ENCODE results near the gene ELMO2.

The ELMO2 gene

DNA sequence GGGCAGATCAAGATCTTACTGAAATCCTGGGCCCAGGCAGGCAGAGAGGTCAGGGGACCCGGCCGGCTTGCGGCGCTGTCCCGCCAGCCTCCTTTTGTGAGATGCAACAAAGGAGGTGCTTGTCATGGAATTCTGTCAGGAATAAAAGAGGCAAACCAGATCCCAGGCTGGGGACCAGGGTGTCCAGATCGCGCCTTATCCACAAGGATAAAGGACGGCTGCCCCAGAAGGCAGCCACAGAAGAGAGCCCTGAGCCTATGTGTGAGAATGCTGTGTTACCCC is 55.5 kb downstream of the ELMO2 start:
- DNase-seq (ENCODE audit: low spot score) = no peak

DNA sequence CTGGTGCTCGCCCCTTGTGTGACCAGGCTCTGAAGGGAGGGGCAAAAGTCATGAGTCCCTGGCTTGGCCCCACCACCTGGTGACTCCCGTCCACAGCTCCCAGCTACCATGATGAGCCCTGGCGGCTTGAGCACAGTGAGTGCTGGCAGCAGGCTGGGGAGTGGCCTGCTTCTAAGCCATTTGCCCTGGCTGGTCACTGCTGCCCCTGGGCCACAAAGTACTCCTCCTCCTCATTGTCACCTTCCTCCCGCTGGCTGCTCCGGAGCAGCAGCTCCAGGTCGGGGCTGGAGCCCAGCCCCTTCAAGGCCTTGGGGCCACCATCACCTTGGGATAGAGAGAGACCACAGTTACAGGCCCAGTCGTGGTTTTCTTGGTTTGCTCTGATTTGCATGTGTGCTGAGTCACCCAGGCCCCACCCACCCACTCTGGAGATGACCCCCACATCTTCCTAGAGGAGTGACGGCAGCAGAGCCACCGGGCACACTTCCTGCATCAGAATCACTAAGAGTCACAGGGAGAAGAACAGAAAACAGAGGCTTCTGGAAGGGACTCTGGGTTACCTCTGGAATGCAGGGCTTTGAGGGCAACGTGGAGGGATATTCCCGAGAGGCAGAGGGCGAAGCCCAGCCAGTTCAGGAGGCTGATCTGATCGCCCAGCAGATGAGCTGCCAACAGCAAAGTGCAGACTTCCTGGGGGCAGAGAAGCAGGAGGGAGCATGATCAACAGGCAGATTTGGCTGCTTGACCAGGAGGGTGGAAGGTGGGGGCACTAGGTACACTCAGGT is 56.0 kb downstream of the ELMO2 start:
- no peak for DNase-seq (ENCODE audit: low spot score)

DNA sequence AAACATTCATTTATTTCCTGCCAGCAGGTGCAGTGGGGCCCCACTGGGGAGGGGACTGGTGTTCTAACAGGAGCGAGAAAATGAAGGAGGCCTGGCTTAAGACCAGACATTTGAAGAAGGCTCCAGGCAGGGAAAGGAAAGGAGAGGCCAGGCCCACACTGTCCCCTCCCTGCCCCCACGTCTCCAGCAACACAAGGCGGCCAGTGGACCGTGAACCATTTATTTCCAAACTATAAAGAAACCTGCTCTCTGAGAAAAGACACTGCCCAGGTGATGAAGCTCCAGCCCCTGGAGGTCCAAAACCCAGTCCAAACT is 56.7 kb downstream of the ELMO2 start:
- DNase-seq (ENCODE audit: low spot score) = no peak

DNA sequence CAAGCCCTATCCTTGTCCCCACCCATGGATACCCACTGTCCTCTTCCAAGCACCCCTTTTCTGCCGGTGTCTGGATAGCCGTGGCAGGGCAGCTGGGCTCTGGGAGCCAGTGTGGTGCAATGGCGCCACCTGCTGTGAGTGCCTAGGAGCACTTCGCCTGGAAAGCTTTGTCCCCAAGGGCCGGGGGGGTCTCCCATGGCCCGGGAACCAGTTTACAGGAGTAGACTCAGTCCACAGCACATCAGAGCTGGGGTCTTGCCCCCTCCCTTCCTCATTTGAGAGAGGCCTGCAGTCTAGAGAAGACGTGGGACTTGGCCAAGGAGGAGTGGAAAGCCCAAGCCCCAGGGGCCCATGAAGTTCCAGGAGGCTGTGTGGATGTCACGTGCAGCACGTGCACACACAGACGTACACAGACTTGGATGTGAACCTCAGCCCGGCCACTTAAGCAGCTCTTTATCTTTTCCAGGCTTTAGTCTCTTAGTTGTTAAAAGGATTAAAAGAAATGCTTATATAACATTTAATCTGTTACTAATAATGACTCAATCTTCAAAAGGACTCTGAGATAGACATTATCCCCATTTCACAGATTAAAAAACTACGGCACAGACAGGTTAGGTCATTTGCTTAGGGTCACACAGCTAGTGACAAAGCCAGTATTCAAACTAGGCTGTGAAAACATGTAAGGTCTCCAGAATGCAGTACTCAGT is 57.2 kb downstream of the ELMO2 start:
- peak; percentile 33 for DNase-seq (ENCODE audit: low spot score)

DNA sequence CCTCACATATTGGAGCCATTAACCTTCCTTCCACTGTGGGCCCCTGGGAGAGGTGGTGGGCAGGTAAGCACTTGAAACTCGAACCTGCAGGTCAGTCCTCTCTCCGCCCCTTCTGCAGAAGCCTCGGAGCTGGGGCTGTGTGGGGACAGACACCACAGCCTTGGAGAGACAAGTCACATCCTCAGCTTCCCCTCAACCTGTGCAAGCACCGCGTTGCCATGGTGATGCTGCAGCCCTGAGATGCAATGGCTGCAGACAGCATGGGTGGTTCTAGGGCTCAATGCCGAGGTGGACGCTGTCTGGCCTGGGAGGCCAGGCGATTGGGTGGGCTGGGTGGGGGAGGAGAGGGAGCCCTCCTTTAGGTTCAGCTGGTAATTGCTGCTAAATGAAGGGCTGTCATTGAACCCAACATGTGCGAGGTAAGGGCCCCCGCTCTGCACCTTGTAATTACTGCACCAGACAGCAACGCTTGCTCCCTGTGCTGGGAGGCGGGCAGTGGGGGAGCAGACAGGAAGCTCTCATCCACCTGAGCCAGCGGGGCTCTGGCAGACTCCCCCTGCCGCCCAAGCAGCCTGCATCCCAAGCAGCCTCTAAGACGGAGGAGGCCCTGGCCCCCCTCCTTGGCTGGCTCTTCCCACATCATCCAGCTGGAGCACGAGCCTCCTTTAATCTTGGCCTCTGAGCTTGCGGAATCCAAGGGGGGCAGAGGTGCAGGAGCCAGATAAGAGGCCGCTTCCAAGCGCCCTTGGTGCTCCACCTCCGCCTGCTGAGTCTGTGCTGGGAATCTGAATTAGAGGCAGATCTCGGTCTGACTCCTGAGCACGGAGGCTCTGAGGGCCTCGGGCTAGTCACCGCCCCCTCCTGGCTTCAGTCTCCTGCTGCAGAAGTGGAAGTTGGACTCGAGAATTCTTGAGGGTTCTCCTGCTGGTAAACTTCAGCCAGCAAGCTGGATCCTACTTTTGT is 58.3 kb downstream of the ELMO2 start:
- no peak for DNase-seq (ENCODE audit: low spot score)

DNA sequence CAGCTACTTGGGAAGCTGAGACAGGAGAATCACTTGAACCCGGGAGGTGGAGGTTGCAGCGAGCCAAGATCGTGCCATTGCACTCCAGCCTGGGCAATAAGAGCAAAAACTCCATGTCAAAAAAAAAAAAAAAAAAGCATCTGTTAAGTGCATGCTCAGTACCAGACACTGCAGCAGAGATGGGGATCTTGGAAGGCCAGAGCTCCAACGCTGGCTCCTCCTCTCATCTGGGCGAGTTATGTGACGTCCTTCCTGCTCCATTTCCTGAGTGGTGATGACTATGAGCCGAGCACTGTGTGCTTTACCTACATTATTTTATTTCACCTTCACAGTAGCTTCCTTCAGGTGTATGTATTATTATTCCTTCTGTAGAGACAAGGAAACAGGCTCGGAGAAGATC is 59.6 kb downstream of the ELMO2 start:
- DNase-seq (ENCODE audit: low spot score) = no peak

DNA sequence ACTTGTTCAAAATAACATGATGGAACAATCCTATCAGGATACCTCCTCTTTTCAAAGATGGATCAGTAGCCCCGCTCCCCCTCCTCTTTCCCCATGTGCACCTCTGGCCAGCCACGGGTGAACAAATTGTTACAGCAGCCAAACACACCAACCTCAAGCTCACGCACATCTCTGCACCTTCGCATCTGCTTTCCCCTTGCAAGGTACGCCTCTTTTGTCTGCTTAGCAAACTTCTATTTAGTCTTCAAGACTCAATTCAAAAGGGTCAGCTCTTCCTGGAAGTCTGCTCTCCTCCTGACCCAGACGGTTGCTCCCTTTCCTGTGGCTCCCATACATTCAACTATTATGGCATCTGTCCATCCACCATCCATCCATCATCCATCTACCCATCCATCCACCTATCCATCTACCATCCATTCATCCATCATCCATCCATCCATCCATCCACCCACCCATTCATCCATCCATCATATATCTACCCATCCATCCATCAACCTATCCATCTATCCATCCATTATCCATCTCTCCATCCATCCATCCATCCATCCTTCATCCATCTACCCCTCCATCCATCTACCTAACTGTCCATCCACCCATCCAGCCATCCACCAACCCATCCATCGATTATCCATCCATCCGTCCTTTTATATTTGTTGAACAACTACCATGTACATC is 61.8 kb downstream of the ELMO2 start:
- no peak for DNase-seq (ENCODE audit: low spot score)

DNA sequence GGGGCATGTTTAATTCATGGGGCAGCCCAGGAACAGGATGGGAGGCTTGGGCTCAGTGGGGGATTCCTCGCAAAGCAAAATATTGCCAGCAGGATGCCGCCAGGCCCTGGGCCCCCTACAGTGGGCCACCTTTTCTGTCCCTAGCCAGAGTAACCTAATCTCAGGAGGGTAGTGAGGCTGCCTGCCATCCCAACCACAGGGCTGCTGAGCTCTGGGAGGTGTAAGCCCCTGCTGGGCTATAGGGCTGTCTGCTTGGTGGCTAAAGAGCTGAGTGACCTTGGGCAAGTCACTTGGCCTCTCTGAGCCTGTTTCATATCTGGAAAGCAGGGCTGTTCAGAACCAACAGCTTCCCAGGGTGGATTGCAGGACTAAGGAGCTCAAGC is 62.4 kb downstream of the ELMO2 start:
- DNase-seq (ENCODE audit: low spot score) = no peak

DNA sequence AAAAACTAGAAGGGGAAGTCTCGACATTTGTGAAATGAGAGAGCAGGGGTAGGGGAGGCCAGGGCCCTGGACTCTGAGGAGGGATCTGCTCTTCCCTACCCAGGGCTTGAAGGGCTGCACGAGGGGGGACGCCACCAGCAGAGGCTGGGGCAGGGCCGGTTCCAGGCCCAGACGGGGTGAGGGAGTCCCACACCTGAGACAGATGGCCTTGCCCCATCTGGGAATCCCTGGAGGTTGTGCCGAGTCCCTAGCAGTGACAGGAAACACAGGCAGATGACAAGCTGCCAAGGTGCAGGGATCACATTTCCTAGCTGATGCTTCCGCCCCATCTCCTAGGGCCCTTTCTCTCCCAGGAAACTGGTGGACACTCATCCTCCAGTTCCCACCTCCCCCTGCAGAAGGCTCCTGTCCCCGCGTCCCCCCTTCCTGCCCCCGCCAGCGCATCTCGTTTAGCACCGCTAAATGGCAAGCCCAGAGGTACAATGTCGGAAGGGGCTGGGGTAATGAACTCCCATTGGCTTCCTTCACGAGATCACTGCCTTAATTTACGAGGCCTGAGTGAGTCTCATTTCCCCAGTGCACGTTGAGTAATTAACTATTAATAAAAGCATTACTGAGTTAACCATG is 63.0 kb downstream of the ELMO2 start:
- DNase-seq (ENCODE audit: low spot score) = no peak

DNA sequence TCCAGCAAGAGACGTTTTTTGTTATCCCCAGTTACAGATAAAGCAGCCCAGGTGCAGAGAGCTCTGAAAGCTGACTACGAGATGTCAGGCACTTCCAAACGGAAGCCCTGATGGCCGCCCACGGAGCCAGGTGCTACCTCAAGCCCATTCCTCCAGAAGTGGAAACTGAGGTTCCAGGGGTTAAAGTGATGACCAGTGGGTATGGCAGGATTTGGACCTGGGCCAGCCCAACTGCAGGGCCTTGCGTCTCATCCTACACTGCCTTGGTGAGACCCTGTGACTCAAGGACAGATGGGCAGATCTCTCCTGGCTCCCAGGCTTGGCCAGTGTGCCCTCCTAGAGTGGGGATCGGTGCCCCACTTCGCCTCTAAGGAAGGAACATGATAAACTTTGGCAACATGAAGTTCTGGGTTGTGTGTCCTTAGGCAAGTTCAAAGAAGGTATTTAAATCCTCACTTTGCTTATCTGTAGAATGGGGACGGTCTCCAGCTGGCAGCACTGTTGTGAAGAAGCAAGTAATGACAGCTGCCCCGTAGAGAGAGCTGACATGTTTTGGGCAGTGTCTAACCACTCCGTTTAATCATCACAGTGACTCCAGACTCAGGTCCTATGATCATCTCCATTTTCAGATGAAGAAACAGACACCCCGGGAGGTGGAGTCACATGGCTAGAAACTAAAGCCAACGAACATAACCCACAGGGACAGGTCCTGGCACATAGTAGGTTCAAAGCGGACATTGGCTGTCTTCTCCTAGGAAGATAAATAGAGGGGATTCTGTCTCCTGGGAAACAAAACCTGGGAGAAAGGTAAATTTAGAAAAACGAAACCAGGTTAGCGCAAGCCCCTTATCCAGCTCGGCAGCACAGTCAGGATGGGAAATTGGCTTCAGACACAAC is 63.7 kb downstream of the ELMO2 start:
- DNase-seq (ENCODE audit: low spot score) = no peak

DNA sequence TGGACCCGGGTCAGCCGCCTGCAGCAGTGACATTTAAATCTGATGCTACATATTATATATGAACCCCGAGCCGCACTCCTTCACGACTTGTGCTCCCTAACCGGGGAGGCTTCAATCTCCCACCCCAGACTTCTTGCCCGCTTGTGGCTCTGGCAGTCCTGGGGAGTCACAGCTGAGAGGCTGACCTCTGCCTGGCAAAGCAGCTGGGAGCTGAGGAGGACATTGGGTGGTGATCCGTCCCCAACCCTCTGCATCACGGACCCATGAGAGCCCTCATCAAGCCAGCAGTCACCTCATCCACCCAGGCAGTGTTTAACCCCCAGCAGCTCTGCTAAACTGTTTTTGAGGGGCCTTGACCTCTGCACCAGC is 64.4 kb downstream of the ELMO2 start:
- DNase-seq (ENCODE audit: low spot score) = no peak

DNA sequence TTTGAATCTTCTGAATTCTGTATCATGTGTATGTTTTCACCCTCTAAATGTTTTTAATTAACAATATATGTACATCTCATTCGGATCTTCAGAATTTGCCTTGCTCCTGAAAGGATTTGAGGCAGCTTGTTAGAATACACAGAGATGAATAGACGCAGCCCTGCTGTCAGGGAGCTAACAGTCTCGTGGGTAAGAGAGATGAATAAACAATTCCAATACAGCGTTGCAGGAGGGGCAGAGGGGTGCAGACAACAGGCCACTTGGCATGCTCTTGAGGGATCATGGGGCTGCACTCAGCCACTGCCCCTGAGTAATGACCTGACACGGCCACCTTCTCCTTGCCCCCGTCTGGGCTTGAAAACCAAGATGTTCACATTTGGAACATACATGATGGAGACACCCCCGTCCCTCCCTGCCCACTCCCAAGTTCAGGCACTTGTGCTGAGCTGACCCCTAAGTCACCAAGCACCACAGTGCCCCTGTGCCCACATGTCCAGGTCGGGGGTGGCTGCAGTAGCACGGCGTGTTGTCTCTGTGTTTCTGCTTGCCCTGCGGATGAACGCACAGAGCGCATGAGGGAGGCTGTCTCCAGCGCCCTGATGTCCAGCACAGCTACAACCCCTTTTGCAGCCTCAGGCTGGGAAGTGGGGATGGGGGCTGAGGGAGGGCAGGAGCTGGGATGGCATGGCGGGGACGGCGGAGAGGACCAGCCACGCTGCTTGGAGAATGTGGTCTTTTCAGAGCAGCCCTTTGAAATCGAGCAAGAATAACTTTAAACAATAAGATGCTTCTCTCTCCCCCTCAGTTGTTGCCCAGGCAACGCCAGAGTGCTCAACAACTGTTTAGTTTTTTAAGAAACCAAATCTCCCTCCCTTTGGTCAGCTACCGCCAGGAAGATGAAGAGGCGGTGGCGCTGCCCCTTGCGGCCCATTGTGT is 65.1 kb downstream of the ELMO2 start:
- DNase-seq (ENCODE audit: low spot score) = no peak

DNA sequence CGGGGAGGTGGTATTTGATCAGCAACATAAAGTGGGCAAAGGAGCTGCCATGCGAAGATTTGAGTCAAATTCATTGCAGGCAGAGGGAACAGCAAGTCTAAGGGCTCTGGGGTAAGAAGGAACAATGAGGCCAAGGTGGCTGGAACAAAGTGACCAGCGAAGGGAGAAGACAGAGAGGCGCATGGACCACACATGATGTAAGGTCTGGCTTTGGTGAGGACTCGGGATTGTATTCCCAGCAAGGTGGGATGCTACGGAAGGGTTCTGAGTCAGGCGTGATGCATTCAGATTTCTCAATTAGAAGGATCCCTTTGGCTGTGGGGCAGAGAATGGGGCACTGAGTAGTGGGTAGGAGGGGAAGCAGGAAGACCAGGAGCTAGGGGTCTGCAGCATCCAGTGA is 67.4 kb downstream of the ELMO2 start:
- no peak for DNase-seq (ENCODE audit: low spot score)

DNA sequence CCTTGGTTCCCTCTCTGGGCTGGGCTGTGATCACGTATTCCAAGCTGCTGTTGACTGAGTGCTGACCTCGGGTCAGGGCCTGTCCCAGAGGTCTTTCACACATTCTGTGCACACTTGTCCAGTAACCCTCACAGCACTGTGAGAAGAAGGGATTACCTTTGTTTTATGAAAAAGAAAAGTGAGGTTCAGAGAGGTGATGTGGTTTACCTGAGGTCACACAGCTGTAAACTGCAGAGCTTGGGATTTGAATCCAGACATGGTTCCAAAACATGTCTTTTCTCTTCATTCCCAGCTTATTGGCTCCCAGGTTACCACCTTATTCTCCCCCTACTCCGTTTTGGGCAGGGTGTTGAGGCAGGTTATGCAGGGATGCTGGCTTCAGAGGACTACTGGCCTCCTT is 69.7 kb downstream of the ELMO2 start:
- DNase-seq (ENCODE audit: low spot score) = no peak

DNA sequence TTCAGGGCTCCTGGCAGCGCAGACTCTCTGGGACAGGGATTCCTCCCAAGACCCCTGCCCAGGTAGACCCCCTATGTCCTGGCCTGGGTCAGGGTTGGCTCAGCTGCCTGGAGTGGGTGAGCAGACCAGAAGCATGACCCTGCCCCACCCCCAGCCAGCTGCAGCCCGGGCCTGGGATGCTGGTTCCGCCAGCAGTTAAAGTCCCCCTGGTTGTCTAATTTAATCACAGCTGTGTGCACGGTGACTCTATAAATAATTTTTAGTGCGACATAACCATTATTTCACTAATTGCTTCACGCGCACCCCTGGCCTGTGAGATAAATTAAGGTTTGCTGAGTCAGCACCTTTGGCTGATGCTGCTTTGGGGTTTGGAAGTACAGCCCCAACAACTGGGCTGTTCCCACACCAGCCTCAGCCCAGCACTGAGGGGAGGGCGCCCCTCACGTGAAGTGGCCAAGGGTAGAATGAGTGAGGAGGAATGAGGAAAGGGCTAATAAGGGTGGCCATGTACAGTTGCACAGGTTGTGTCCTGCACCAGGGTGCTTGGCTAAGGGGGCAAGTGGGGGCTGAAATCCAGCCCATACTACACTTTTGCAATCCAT is 72.0 kb downstream of the ELMO2 start:
- no peak for DNase-seq (ENCODE audit: low spot score)

DNA sequence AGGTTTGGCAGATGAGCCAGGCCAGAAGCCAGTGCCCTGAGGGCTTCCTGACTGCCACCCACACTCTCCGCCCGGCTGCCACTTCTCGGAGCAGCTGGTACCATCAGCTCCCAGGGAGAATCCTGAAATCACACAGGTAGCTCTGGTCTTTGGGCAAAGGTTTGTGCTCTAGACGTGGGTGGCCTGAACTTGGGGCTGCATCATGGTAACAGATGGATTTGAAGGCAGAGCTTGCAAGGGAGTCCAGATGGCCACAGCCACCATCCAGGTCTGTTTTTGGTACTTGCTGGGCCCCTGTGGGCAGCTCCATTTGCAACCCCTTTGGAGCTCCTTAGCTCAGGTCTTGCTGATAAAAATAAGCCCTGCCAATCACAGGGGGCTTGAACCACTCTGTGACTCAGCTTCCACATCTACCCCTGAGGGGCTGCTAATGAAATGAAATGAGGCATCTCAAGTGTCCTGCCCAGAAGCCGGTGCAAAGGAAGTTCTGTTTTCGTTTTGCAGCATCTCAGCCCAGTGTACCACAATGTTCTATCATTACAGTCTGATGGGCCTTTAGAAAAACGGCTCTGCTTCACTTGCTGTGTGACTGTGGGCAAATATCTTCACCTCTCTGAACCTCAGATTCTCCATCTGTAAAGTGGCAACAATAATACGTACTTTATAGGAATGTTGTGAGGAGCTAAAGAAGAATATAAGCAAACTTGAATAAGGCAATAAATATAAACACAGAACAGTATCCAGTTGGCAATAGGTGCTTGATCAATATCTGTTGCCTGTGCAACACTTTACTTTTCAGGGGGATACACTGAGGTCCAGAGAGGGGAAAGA is 73.0 kb downstream of the ELMO2 start:
- no peak for DNase-seq (ENCODE audit: low spot score)

DNA sequence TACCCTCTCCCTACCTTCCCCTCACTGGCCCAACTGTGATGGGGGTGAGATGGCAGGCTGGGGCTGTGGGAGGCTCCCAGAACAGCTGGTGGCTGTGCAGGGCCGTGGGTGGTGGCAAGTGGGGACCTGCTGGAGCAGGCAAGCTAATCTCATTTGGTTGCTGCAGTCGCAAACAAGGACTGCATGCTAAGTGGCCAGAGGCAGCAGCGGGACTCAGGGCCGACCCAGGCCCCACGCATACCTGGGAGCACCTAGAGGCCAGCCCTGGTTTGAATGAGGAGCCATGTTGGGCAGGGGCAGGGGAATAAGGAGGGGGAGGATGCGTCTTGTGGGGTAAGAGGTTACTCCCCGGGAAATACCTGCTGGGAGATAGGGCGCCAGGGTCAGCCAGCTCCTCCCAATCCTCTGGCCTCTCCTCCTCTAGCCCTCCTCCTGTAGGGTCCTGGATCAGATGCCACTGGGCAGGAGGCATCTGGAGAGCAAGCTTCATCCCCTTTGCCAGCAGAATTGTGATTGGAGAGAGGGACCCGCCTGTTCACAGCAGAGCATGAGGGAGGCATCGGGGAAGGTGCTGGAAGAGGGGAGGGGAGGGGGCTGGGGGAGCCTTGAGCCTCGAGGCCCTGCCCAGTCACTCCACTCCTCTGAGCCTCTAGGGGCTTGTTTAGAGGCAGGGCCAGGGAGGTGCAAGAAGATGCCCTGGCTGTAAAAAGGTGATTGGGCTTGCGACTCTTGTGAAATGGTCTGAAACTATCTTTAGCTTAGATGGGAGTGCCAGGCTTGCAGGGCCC is 73.8 kb downstream of the ELMO2 start:
- no peak for DNase-seq (ENCODE audit: low spot score)

All from CD4-positive, alpha-beta T cell treated with Interleukin-6 at 100 ng/mL for 8 hours (primary cell).